Measurements from ENCODE around the gene INPP5J.
"Not testable (repeated sequence)": the region's sequence is repeated elsewhere in the genome, so short reads cannot be mapped to it uniquely, and the experiment has no call there.

The INPP5J gene, protein sequence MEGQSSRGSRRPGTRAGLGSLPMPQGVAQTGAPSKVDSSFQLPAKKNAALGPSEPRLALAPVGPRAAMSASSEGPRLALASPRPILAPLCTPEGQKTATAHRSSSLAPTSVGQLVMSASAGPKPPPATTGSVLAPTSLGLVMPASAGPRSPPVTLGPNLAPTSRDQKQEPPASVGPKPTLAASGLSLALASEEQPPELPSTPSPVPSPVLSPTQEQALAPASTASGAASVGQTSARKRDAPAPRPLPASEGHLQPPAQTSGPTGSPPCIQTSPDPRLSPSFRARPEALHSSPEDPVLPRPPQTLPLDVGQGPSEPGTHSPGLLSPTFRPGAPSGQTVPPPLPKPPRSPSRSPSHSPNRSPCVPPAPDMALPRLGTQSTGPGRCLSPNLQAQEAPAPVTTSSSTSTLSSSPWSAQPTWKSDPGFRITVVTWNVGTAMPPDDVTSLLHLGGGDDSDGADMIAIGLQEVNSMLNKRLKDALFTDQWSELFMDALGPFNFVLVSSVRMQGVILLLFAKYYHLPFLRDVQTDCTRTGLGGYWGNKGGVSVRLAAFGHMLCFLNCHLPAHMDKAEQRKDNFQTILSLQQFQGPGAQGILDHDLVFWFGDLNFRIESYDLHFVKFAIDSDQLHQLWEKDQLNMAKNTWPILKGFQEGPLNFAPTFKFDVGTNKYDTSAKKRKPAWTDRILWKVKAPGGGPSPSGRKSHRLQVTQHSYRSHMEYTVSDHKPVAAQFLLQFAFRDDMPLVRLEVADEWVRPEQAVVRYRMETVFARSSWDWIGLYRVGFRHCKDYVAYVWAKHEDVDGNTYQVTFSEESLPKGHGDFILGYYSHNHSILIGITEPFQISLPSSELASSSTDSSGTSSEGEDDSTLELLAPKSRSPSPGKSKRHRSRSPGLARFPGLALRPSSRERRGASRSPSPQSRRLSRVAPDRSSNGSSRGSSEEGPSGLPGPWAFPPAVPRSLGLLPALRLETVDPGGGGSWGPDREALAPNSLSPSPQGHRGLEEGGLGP

DNA sequence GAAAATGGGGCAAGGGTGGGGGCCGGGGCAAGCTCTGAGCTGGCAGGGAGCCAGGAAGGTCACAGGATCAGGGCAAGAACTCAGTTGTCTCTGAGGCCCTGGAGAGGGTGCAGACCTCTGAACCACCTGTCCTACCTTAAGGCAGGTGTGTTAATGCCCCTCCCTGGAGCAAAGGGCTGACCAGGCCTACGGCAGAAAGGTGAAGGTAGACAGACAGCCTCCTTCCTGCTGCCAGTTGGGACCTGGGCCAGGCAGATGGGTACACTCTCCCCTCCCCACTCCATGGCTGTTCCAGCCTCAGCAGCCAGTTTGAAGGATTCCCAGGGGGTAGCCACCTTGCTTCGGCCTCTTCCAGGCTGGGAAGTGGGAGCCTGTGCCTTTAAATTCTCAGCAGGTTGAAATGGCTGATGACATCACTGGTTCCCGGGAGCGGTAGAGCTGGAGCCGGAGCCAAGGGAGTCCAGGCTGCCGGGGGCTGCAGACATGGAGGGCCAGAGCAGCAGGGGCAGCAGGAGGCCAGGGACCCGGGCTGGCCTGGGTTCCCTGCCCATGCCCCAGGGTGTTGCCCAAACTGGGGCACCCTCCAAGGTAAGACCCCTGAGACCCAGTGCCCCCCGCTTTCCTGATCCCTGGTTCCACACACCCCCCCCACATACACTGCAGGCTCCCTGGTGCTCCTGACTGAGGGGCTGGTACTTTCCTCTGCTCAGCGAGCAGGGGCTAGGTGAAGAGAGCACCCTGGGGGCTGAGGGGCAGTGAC is at the start of gene INPP5J:
Gene INPP5J (plus strand): TSS at position 435 of the 760 bp plus-strand sequence. CDS start 49 bp downstream, at position 484.
- no peak for DNase-seq

DNA sequence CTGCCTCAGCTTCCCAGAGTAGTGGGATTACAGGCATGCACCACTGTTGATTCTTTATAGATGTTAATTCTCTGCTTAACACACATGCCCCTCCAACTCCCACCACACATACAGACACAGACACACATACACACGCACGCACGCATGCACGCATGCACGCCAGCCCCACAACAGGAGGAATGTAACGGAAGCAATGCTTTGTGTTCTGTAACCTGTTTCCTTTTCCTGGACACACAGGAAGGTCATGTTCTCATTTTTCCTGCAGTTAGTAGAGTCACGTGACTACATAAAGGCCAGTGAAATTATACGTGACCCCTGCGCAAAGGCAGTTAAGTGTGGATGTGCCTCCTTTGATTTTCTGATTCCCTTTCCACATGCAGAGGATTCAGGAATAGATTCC is 49.6 kb upstream of the INPP5J start:
- not testable (repeated sequence) for DNase-seq

DNA sequence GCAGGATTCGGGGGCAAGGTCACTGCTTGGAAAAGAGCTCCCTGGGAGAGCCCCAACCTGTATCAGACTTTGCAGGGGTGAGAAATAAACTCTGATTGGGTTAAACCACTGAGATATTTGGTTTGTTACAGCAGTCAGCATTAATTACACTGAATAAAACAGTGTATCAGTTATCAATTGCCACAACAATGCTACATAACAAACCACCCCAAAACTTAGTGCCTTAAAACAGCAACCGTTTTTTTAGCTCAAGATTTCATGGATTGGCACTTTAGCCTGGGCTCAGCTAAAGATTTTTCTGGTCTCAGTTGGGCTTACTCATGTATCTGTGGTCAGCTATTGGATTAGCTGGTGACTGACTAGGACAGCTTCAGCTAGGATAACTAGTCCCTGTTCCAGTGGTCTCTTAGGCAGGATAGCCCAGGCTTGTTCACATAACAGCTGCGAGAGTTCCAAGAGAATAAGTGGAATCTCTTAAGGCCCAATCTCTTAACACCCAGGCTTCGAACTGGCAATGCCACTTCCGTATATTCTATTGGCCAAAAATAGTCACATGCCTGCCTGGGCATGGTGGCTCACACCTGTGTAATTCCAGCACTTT is 49.1 kb upstream of the INPP5J start:
- not testable (repeated sequence) for DNase-seq

DNA sequence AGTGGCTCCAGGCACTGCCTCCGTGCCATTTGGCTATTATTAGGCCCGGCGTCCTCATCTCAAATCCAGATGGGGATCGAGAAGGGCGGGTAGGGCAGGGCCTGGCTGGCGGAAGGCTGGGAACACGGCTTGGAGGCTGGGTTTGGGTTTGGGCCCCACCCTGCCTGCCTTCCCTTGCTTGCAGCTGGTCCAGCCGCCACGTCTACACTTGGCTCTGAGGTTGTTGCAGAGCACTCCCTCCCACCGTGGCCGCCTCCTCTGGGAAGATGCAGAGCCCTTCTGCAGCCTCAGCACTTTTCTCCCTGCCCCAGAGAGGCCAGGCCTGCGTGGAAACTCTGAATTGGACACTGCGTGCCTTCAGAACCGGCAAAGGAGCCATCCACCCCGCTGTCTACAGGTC is 46.8 kb upstream of the INPP5J start:
- DNase-seq, result peak; percentile 93

DNA sequence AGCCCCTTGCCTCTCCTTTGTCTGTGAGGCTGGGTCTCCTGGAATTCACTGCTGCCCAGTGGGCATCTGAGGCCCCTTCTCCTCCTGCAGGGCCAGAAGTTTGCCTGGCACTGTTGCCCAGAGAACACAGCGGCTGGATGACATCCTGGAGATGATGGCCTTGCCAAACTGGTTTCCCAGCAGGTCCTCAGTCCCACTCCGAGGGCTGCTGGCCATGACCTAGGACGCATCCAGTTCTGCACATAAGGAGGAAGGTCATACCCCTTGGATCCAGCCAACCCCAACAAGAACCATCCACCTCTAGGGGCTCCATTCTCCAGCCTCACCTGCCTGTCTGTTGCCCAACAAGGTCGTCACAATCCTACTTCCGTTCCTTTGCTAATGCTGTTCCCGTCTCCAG is 45.1 kb upstream of the INPP5J start:
- DNase-seq, result no peak

DNA sequence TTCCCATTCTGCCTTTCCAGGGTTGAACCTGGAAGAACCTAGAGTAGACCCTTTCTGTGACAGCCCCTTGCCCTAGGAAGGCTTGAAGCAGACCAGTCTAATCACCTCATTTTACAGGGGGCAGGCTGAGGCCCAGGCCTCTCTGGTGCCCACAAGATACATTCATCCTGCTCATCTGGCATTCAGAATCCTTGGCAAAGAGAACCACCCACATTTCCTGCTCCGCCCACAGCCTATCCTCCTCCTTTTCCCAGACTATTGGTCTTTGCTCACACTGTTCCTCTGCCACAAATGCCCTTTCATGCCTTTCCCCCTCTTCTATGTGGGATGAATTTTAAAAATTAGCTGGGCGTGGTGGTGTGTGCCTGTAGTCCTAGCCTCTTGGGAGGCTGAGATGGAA is 44.4 kb upstream of the INPP5J start:
- DNase-seq, result not testable (repeated sequence)

DNA sequence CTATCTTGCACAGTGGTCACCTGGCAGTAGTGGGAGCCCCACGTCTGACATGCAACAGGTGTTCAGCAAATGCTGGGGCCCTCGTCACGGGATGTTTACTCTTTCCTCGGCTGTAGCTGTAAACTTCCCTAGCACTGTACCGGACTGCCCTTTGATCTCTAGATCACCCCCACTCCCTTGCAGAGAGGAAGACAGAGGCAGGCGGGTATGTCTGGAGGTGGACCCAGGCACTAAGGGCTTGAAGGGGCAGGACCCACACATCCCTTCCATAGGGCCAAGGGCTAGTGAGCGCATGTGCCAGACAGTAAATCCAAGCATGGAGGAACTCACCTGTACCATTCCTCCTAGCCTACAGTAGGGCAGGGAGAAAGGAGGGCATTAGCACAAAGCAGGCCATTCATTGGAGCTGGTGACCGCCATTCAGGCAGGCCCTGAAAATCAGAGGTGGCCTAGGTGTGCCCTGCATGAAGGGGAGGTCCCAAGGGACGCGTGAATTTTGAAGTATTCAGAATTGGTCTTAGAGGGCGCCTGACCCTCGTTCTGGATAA is 43.6 kb upstream of the INPP5J start:
- DNase-seq, result no peak

DNA sequence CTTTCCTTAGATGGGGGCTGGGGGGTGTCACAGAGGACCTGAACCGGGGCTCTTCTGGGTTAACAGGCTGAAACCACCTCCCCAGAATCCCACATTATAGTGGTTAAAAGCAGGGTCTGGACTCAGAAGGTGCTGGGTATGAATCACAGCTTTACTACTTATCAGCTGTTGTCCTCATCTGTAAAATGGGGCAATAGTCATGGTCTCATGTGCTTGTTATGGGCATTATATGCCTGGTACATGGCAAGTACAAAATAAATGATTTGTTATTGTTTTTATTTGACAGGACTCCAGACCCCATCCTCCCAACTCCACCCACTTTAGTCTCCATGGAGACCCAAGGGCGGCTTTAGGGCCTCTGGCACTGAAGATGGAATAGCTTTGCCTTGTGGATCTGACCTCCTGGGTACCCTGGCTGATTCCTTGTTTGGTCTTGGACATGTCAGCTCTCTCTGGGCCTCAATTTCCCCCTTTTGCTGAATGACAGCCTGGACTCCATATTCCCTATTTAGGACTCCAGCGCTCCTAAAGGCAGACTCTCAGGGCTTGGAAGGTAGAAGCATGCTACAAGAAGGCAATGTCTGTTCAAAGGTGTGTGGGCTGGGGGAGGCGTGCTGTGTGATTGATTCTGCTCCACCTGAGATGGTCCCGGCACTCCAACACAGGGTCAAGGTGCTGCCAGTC is 42.5 kb upstream of the INPP5J start:
- no peak for DNase-seq

DNA sequence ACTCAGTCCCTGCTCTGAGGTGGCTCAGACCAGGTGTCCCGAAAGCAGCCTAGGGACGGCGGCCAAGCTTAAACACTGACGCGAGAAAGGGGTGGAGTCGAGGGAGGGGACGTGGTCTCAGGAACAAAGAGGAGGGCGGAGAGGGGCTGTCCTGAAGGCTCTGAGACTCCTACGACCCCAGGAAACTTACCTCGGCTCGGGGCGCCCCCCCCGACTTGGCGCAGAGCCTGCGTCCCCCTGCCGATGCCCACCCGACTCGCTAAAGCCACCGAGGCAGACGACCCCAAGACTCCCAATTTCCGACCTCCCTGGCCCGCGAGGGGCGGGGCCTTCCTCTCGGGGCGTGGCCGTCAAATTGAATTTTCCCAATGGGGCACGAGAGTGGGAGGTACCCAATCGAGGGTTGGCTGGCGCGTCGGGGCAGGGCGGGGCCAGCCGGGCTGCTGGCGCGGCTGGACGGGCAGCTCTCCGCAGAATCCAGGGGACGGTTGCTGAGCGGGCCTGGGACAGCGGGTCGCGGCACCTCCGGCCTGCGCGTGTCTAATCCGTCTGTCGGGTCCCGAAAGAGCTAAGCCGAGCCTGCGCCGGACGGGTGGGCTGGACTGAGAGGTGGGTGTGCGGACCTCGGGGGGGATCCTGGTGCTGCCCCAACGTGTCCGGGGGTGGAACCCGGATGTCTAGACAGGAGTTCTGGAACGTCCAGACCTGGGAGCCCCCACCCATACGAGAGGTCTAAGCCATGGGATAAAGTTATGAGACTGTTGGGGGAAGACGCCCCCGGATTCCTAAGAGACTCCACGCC is 41.7 kb upstream of the INPP5J start, which contains the start of gene SMTN:
Gene SMTN (plus strand): TSS at position 471 of the 802 bp plus-strand sequence. CDS start 1,941 bp downstream, outside the sequence.
- peak; percentile 97 for DNase-seq

DNA sequence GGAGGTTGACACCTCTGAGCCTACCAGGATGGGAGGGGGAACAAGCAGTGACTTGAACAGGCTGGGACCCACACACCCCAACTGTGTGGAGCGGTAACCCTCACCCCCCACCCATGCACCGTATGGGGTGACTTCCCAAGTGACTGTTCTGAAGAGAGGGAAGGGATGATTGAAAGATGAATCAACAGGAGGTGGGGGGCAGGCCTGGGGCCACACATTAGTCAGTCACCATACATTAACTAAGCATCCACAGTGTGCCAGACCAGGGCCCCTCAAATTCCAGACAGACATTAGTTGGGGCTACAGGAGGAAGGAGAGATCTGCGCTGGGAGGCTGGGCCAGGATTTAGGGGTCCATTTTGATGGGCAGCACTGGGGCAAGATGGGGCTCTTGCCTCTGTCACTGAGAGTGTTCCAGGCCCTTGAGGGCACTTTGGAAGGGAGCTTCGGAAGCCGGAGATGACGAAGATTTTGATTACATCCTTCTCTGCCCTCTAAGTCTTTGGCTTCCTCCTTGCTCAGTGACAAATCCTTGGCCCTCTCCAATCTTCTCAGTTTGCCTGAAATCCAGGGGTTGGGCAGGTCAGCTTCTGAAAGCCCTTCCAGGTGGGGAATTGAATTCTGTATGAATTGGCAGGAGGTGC is 40.7 kb upstream of the INPP5J start:
- DNase-seq, result no peak

DNA sequence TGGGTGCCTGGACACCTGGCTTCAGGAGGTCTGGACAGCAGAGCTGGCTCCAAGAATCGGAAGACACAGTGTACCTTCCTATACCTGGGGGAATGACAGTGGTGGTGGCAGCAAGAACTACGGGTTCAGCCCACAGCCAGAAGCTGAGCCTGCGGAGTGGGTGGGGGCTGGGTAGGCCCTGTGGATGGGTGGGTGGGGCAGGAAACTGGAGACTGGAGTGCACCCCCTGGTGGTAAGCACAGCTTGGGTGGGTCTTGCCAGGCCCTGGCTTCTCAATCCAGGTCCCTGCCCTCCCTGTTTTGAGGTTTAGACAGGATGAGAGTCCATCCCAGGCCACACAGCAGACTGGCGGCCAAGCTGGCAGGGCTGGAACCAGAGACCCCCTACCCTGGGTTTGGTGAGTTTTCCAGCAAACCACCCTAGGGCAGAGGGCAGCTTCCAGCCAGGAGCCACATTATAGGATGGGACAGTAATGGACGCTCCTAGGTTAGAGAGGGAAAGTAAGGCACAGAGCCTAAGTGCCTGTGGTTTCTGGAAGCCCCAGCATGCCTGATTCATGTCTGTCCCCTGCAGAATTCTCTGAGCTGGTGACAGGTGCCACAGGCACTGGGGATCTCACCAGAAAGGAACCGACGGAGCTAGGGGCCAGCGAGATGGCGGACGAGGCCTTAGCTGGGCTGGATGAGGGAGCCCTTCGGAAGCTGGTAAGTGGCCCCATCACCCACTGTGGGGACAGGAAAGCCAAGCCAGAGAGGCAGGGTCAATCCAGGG is 40.0 kb upstream of the INPP5J start:
- no peak for DNase-seq

DNA sequence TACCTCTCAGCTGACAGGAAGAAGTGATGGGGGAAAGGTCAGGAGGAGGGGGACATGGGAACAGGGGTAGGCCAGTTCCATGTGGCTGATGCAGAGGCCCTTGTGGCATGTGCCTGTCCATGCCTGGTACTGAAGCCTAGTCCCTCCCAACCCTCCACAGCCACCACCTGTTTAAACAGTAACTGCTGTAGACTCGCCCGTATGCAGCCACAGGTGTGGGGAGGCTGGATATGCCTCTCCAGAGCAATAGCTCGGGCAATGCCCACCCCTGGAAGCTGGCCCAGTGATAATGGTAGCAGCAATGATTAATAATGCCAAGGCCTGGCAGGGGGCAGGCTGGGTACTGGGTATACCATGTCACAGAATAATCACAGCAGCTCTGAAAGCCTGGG is 39.4 kb upstream of the INPP5J start:
- no peak for DNase-seq

DNA sequence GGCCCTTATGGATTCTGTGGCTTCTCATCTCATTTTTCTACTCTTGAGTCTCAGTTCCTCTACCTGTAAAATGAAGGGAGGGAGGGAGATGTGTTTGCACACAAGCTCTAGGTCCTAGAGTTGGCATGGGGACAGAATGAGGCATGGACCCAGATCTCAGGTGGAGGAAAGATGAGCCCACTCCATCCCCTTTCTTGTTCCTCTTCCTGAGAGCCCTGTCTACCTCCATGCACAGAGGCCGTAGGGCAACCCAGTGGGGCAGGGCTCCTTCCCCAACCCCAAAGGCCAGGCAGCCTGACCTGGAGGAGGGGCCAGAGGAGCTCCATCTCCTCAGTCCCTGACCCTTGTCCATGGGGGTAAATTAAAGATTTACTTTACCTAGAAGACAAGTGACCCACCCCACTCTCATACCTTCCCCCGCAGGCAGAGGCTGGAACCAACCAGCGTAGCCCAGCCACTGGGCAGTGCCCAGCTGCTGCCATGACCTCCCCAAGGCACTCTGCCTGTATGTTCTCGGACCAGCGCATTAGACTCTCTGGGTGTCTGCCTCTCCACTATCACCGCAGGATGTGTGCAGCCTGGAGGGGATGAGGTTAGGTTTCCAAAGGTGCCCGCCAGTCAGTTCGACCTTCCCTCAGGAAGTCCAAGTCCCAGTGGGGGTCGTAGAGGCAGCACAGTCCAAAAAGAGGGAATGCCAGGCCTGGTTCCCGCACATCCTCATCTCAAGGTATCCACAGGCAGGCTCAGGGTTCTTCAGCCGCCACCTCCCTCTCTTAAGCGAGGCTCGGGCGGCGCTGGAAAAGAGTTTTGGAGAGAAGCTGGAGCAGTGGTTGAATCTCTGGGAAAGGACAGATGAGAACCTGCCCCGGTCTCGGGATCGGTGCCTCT is 38.6 kb upstream of the INPP5J start:
- DNase-seq, result no peak

DNA sequence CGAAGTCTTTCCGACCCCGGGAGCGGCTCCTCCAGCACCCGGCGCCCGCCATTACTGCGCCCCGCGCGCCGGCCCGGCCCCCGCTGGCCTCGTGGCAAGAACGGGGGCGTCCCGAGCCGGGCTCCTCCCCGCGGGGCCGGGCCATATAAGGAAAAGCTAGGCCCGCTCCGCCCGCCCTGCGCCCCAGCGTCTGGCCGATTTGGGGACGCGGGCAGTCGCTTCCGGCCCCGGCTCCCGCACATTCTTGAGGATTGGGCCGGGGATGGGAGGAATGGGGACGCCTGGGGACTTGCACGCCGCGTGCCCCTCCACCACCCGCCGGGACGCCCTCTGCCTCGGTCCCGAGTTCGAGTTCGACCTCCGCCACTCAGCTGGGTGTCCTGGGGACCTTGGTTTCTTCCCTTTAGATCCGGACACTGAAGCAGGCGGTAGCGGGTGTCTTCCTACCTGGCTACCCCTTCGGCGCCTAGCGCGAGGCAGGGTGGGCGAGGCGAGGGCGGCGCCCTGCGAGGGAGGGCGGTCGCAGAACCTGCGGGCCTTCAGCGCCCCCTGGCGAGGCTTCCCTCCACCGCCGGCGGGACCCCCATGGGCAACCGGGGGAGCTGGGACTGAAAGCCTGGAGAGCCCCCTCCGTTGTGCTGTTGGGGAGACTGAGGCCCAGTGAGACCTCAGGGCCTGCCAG is 37.8 kb upstream of the INPP5J start:
- peak; percentile 91 for DNase-seq

DNA sequence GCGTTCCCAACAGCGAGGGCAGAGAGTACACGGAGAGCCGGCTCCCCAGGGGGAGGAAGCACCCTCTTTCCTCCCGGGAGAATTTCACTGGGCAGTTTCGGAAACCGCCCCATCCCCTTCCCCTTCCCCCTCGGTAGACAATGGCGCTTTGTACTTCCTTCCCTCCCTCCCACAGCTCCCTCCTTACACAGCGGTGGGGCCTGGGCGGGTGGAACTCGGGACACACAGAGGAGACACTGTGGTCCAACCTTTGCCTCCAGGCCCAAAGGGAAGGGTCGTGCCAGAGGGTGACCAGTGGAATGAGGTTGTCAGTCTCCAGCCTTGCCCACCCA is 37.3 kb upstream of the INPP5J start:
- DNase-seq, result no peak

DNA sequence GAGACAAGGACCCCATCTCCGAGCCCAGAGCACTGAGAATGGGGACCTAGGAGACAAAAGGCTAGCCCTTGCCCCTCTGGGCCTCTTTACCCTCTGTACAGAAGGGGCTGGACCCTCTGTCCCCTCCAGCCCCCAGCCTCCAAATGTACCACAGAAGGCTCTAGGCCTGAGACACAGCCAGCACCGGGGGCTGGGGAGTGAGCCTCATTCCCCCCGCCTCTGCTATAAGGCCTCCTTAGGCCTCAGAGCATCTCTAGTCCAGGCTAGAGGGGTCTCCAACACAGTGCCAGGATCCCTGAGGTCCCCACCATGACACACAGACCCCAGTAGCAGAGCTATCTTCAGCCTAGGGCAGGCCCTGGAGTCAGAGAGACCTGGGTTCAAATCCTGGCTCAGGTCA is 36.8 kb upstream of the INPP5J start:
- DNase-seq, result peak; percentile 32

DNA sequence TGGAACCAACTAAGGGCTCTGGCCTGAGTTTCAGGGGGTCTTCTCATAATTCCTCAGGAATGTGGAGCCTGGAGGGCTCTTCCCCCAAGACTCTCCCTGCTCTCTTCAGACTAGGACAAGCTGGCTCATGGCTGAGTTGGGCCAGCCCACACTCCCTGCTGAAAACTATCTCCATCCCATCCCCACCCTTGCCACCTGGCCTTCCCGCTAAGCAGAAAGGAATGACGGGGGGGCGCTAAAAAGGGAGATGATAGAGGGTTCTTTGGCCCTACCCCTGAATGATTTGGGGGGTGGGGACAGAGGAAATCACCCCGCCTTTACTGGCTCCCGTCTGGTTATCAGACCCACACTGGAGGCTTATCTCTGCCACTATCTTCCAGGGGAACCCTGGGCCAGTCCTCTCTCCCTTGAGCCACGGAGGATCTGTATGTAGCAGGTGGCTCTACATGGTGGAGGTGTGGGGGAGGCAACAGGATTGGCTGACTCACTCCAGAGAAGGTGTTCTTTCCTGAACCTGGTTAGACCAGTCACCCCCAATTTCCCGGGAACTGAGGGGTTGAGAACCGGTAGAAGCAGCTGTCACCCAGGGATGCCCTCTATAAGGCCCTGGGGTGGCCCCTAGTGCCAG is 35.9 kb upstream of the INPP5J start:
- DNase-seq, result no peak

All from right forelimb (tissue), 1 donor.